Bone marrow (tissue), 2 donors: ENCODE measurements around the gene YWHAH.

Experiments
- DNase-seq, 2 donors: peaks; one replicate each; lab custom pipeline; 2025; lab: John Stamatoyannopoulos, UW

YWHAH gene

DNA sequence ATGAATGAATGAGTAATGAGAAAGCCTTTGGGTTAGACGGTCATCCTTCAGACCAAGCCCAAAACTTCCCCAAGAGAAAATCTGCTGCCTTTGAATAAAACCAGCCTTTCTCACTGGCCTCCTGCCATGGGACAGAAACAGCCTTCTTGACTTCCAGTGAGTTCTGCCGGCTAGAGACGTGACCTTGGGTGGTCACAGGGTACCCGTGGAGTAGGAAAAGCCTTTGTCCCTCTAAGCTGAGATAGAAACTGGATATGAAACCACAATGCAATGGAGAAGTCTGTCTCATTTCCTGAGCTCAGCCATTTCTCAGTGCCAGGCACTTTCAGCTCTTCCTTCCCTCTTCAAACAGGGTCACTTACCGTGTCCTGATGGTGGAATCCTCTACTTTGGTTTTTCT lies 21.2 kb upstream of the YWHAH start:
- DNase-seq = peak in 1 of 2 donors; percentile 13

DNA sequence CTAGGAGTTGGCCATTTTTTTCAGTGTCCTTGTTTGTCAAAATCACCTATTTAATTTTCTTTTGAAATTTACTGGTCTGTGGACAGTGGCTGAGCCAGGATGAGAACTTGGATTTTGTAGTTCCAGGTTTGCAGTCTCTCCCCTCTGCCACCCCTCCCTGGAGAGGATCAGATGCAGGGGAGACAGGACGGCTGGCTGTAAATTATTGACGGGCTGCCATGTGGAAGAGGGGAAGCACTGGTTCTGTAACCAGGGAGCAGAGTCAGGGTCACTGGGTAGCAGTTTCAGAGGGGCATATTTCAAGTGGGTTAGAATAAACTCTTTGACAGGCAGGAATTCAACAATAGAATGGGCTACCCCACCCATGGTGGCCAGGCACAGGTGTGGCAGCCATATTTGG lies 20.6 kb upstream of the YWHAH start:
- DNase-seq = no peak

- no peak for DNase-seq
These were observed 19.3 kb upstream of the YWHAH start for GRCh38 chr22:31925056-31925455.

DNA sequence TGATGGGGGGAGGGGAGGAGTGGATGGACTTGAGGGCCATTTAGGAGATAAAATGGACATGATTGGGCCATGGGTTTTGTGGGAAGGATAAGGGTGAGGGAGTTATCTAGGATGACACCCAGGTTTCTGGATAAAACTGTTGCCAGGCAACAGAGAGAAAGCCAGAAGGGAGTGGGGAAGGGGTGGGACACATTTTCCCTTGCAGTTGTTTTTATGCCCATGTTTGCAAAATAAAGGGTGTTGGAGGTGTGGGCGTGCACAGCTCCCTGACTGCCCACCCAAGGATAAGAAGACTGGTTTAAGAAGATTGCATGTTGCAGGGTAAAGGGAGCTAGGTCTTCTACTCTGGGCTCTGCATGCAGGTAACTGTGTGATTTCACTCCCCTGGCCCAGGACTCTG lies 18.3 kb upstream of the YWHAH start:
- DNase-seq = no peak

- DNase-seq = no peak
These were observed 17.4 kb upstream of the YWHAH start for GRCh38 chr22:31926969-31927368.

DNA sequence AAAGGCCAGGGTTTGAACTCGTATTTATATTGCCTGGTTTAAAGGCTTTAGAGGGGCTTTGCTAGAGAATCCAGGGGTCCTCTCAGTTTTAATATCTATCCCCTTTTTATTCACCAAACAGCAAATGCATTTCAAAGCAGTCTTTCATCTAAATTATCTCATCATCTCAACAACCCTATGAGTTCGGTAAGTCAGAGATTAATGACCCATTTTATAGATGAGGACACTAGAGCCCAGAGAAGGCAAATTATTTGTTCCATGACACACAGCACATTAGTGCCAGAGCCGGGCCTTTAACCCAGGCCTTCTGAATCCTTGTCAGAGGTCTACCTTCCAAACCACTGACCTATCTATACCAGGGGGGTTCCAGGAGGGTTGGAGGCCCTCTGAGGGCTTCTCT lies 16.8 kb upstream of the YWHAH start:
- DNase-seq = no peak

- DNase-seq = no peak
These were observed 15.0 kb upstream of the YWHAH start for GRCh38 chr22:31929167-31929930.

- DNase-seq = no peak
These were observed 11.5 kb upstream of the YWHAH start for GRCh38 chr22:31932863-31933262.

GRCh38 chr22:31933406-31933805 lies 10.9 kb upstream of the YWHAH start:
- DNase-seq = no peak

DNA sequence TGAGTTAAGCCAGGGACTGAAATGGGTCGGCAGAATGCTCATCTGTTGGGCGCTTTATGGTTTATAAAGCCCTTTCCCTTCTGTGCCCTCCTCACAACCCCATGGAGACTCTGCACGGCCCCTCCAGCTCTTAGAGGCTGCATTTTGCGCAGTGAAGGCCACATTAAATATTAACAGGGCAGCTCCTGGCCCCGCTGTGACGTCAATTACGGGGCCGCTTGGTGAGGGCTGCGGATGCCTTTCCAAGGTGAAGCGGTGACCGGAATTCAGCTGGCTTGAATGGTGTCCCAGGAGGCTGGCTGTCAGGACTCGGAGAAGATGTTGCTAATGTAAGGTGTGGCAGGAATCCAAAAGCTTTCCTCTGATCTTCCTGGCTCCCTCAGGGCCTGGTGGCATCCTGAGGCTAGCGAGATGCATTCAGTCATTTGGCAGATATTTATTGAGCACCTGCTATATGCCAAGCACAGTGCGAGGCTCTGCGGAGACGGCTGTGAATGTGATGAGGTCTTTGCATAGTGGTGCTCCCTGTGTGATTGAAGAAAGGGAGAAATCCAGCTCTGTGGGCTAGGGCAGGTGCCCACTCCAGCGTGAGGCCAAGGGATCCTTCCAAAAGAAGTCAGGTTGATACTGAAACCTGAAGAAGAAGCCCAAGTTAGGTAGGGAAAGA lies 10.4 kb upstream of the YWHAH start:
- DNase-seq = no peak

GRCh38 chr22:31935961-31936635 lies 8.2 kb upstream of the YWHAH start:
- DNase-seq = no peak

GRCh38 chr22:31937341-31937740 lies 7.0 kb upstream of the YWHAH start:
- DNase-seq = no peak

DNA sequence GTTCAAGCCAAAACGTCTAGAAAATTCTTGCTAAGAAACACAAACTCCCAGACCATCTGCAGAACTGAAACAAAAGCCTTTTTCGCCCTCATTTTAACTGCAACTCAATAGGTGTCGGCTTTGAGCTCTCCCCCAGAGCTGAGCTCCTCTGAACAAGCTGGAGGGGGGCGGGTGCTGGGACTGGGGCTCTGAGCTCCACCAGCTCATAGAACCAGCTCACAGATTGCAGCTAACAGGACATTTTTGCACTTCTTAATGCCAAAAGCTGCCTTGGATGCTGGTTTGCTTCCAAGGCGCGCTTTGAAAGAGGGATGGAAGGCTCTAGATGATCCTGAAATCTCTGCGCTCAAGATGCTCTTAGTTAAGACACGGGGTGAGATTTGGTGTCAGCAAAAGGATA lies 6.0 kb upstream of the YWHAH start:
- DNase-seq = no peak

- no peak for DNase-seq
These were observed 3.8 kb upstream of the YWHAH start for GRCh38 chr22:31940506-31940905.

DNA sequence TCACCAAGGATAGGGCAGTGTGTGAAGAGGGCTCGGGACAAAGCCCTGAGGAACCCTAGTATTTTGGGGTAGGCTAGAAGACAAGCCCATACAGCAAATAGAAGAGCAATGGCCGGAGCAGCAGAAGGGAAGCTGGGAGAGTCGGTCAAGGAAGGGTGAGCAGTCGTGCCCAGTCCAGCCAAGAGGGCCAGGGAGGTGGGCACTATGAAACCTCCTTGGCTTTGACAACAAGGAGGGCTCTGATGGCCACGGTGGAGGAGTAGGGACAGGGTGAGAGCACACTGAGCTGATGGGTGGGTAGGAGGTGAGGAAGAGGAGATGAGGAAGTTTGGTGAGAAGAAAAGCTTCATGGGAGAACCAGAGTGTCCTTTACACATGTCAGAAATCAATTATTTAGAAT lies 2.2 kb upstream of the YWHAH start:
- no peak for DNase-seq

- DNase-seq = no peak
These were observed 943 bp upstream of the YWHAH start for GRCh38 chr22:31943206-31943977.

GRCh38 chr22:31944700-31945442 lies 536 bp downstream of the YWHAH start:
- no peak for DNase-seq

GRCh38 chr22:31945443-31945855 lies 1.1 kb downstream of the YWHAH start:
- no peak for DNase-seq

GRCh38 chr22:31945971-31946680 lies 1.8 kb downstream of the YWHAH start:
- DNase-seq = no peak

DNA sequence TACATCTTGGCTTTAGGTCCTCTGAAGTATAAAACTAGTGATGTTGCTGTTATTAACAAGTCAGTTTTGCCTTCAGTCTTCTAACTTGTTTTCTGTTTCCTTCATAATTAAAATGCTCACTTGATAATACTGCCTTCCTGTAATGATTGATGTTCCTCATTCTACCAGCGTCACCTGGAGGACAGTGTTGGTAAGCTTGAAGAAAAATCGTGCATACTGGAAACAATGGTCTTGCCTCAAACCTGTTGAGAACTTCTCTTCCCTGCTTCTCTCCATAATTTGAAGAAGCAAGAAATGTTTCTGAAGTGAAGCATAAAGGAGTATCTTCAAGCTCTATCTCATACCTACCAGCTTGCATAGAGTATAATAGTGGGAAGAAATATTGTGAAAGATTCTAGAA lies 3.0 kb downstream of the YWHAH start:
- DNase-seq = peak in 1 of 2 donors; percentile 48

DNA sequence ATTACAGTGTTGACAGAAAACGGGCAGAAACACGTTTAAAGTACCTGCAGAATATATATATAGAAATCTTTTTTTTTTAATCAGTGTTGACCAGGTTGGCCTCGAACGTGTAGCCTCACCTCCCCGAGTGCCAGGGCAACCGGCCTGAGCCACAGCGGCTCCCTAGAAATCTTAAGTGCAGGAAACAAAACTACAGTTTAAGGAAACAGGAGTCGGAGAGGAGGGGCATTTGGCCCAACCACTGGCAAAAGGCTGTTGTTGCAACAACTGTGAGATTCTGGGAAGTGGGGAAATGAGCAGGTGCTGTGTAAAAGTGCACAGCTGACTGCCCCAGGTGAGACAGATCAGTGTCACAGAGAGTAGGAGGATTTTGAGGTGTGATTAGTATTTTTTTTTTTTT lies 3.7 kb downstream of the YWHAH start:
- no peak for DNase-seq
